Testis (tissue), 2 donors: ENCODE results near the gene CDC42BPB.

Source experiments
- CTCF ChIP-seq, 3 experiments: fragments of 450-650 bp in 2 of 3; fragments of 200-600 bp in 1 of 3; sonication (generic) in 1 of 3; IDR thresholded peaks; one replicate each; pipeline ENCODE4 v1.5.1; 2016 to 2019; ENCODE audit warnings: antibody characterized with exemption in 3 of 3, mild to moderate bottlenecking in 2 of 3, moderate library complexity in 1 of 3
- POLR2A ChIP-seq: fragments of 450-650 bp; IDR thresholded peaks from one replicate; pipeline ENCODE4 v1.6.1; 2017; ENCODE audit warnings: antibody characterized with exemption, mild to moderate bottlenecking, moderate library complexity

GRCh38 chr14:102917469-102918211, 139.7 kb downstream of the CDC42BPB start:
- TF ChIP-seq CTCF (IDR thresholded peaks at IDR 0.05) = peak in 2 of 3 experiments; percentile 52 to 54
- no peak for TF ChIP-seq POLR2A
